NCI-H1436 (cell line): Measurements from ENCODE around the gene DDT.
"Not testable (repeated sequence)": the region's sequence is repeated elsewhere in the genome, so short reads cannot be mapped to it uniquely, and the experiment has no call there.

Experiments used
- DNase-seq: peaks from one replicate; lab custom pipeline; 2025; lab: John Stamatoyannopoulos, UW

DDT gene

GRCh38 chr22:23974345-23974744 is at the start of gene DDT:
DDT (minus strand) TSS chr22:23974441; CDS start chr22:23974414, 27 bp downstream.
- DNase-seq, result not testable (repeated sequence)

GRCh38 chr22:24023204-24023789 is 49.1 kb upstream of the DDT start:
- DNase-seq, result no peak

DNA sequence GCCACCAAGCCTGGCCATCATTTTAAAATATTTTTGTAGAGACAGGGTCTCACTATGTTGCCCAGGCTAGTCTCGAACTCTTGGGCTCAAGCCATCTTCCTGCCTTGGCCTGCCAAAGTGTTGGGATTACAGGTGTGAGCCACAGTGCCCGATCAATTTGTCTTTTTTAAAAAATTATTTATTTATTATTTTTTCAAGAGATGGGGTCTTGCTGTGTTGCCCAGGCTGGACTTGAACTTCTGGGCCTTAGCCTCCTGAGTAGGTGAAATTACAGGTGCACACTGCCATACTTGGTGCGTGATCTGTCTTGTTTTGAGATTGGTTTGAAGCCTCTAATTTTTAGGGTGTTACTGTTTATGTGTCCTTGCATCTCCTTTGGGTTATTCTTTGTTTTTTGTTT is 47.1 kb upstream of the DDT start:
- no peak for DNase-seq

DNA sequence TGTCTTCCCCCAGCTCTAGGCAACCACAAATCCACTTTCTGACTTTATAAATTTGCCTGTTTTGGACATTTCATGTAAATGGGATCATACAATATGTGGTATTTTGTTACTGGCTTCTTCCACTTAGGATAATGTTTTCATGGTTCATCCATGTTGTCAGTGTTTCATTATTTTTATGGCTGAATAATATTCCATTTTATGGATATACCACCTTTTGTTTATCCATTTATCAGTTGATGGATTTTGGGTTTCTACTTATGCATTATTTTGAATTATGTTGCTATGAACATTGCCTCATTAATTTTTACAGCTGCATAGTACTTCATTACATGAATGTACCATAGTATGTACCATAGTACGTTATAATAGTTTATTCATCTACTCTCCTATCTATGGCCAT is 41.9 kb upstream of the DDT start:
- DNase-seq, result no peak

GRCh38 chr22:24011735-24012068 is 37.5 kb upstream of the DDT start:
- no peak for DNase-seq

GRCh38 chr22:24010018-24010391 is 35.8 kb upstream of the DDT start:
- DNase-seq, result no peak

- DNase-seq, result no peak
Observed at GRCh38 chr22:24009227-24010017, 35.2 kb upstream of the DDT start.

- no peak for DNase-seq
Observed at GRCh38 chr22:24008381-24009226, 34.4 kb upstream of the DDT start.

DNA sequence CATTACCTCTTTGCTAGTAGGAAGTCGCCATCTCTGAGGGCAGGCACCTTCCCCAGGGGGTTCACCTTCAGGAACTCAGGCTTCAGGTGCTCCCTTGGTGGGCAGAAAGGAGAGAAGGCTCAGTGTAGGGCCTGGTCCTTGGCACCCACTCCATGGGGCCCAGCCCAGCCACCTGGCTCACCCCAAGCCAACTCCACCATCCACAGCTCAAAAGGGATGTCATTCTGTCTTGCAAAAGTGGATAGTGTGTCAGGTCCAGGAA is 33.7 kb upstream of the DDT start:
- no peak for DNase-seq

- no peak for DNase-seq
Observed at GRCh38 chr22:24007253-24008021, 33.2 kb upstream of the DDT start.

DNA sequence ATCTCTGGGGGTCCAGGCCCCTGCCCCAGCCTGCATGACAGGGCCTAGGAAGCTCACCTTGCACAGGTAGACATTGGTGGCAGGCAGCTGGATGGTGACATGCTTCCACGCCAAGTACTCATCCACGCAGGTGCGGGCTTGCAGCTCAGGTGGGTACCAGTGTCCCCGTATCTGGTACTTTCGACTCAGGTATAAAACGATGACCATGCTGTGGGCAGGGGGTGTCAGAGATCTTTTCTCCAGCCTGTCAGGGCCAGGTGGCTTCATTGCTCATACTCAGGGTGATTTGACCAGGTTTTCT is 32.6 kb upstream of the DDT start:
- no peak for DNase-seq

DNA sequence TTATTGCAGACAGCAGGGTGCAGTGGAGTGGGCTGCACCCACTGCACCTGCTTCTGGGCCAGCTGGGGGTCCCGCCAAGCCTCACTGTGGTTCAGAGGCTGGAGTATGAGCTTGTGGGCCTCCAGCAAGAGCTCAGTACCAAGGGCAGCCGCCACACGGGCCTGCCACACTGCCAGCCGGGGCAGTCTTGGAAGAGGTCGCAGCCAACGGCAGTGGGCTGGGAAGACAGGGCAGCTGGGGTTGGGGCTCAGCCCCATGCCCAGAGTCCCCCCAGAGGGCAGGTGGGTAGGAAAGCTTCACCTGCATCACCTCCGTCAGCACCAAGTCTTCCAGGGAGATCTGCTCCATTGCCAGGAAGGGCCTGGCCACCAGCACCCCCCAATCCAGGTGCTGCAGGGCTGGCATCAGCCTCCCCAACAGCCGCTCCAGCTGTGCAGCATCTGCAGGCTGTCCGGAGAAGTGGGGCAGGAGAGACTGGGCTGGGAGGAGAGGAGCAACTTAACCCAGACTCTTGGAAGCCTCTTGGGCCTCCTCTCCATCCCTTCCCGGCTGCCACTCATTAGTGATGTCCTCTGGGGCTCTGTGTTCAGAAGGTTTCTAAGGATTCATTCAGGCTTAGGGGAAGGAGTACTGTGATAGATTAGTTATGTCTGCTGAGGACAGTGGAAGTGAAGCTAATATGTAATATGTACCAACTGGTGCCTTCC is 32.1 kb upstream of the DDT start:
- DNase-seq, result no peak

DNA sequence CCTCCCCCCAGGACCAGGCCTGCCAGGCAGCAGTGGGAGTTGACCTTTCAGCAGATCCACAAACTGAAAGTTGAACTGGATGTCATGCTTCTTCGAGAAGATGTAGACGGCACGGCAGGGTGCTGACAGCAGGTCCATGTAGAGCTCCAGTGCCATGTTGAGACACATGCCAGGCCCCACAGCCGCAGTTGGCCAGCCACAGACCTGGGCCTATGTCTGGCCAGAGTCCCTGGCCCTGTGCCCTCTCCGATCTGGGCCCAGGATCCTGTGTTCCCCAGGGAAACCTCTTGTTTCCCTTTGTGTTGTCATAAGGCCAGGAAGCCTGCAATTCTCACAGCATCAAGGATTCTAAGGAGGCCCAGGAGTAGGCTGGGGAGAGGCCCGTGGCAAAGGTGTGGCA is 31.0 kb upstream of the DDT start, which contains the start of gene GSTT4:
Gene GSTT4, minus strand, starts transcription at position 253 of the 400 bp plus-strand sequence. Its CDS starts 97 bp downstream, at position 156.
- DNase-seq, result no peak

DNA sequence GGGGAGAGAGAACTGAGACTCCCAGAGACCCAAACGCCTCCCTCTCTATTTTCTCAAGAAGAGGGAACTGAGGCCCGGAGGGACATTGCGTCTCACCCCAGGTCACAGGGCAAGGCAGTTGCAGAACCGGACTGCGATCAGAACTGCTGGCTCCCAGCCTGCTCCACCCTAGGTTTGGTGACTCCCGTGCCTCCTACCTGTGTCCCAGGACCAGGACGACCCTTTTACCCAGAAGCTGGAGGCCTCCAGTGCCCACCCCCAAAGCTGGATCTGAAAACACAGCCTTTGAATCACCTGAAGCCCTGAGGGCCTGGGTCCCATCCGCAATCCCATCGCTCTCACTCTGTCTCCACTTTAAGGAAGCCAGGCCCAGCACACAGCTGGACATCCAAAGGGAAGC is 29.6 kb upstream of the DDT start:
- DNase-seq, result no peak

DNA sequence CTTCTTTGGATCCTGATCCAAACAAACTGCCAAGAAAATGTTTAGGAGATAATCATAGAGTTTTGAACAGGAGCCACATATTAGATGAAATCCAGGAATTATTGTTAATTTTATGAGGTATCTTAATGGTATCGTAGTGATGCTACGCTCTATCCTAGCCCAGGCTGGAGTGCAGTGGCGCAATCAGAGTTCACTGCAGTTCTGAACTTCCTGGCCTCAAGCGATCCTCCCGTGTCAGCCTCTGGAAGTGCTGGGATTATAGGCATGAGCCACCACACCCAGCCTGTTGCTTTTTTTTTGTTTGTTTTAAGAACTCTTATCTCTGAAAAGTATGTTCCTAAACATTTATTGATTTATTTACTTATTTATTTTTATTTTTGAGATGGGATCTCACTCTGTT is 28.6 kb upstream of the DDT start:
- DNase-seq, result no peak

DNA sequence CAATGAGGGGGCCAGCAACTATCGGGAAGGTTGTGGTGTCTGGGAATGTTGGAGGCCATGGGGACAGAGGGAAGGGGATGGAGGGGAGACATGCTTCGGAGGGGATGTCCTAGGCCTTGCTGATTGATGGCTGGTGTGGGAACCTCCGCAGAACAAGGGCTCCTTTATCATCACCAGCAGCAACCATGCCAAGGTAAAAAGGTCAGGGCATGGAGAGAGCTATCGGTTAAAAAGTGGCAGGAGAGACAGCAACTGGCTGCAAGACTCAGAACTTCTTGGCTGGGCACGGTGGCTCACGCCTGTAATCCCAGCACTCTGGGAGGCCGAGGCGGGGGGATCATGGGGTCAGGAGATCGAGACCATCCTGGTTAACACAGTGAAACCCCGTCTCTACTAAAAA is 28.0 kb upstream of the DDT start:
- DNase-seq, result no peak

DNA sequence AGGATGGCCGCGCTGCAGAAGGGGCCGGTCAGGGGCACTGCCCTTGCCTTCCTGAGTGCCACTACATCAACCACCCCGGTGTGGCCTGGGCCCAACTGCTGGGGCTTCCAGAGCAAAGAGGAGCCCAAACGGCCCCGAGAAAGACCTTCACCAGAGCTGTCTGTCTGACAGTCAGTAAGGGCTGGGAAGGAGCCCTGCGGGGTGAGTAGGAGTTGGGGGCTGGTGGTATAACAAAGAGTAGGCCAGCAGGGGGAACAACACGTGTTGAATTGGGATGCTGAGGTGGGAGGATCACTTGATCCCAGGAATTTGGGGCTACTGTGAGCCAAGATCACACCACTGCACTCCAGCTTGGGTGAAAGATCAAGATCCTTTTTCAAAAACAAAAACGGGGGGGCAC is 27.1 kb upstream of the DDT start:
- no peak for DNase-seq

- DNase-seq, result not testable (repeated sequence)
Observed at GRCh38 chr22:23999779-24000178, 25.5 kb upstream of the DDT start.

GRCh38 chr22:23997092-23997491 is 22.9 kb upstream of the DDT start:
- DNase-seq, result no peak

DNA sequence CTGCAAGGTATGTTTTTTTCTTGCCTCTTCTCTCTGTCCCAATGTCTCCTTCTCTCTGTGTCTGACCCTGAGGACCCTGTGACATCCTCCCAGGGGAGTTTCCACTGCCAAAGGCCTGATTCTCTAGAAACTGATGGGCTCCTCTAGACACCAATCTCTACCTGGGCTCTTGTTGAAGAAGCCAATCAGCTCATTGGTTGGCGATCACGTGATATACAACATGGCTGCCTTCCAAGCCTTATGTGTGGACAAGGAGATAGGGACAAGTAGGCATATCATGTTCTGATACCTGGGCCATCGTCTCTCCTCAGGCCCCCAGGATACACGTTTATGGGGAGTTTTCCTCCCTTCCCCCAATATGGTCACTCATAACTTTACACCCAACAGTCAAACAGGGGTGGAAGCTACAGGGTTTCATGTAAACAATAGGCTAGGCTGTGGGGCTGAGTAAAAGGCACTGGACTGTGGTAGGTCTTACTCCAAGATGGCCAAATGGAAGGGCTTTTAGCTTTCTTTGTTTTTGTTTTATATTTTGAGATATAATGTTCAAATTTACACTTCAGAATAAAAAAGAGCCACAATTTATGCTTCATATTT is 19.4 kb upstream of the DDT start:
- DNase-seq, result not testable (repeated sequence)

DNA sequence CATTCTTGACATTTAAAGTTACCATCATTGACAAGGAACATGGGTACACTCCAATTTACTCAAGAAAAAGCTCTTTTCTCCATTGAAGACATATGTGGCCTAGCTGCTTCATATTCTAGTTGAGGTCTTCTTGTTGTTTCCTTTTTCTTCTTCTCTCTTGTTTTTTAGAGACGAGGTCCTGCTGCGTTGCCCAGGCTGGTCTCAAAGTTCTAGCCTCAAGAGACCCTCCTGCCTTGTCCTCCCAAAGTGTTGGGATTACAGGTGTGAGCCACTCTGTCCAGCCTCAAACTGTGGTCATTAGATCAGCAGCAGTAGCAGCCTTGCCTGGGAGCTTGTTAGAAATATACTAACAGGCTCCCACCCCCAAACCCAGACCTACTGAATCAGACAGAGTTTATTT is 18.8 kb upstream of the DDT start:
- not testable (repeated sequence) for DNase-seq
